Osteocyte (in vitro differentiated cells): ENCODE measurements around the gene BEAN1. TPM values are rescaled to one million over a fixed set of nuclear protein-coding genes. Genes with fewer than 3 reads are reported as not detected.

Experiments
- DNase-seq: peaks from one replicate; pipeline ENCODE4 v3.0.0; 2021; ENCODE audit warnings: mixed read lengths; ENCODE audit not compliant: unreplicated experiment; ENCODE audit errors: extremely low spot score
- H3K27ac Mint-ChIP-seq: one replicate; pipeline ENCODE4 v1.8.0; 2021; ENCODE audit warnings: mild to moderate bottlenecking, mixed read lengths; ENCODE audit not compliant: unreplicated experiment
- H3K27me3 Mint-ChIP-seq: one replicate; pipeline ENCODE4 v1.8.0; 2021; ENCODE audit warnings: mixed read lengths; ENCODE audit not compliant: unreplicated experiment
- H3K36me3 Mint-ChIP-seq: one replicate; pipeline ENCODE4 v1.8.0; 2021; ENCODE audit warnings: mixed read lengths; ENCODE audit not compliant: unreplicated experiment
- H3K4me1 Mint-ChIP-seq: one replicate; pipeline ENCODE4 v1.8.0; 2021; ENCODE audit warnings: mixed read lengths; ENCODE audit not compliant: unreplicated experiment
- H3K4me3 Mint-ChIP-seq: one replicate; pipeline ENCODE4 v1.8.0; 2021; ENCODE audit warnings: mild to moderate bottlenecking, moderate library complexity, mixed read lengths; ENCODE audit not compliant: unreplicated experiment
- H3K9me3 Mint-ChIP-seq: one replicate; pipeline ENCODE4 v1.8.0; 2021; ENCODE audit warnings: mixed read lengths; ENCODE audit not compliant: unreplicated experiment
- CTCF ChIP-seq: fragments of 200-600 bp; sonication (generic); IDR thresholded peaks from 2 replicates; pipeline ENCODE4 v1.5.0; 2021; ENCODE audit warnings: antibody characterized with exemption, mild to moderate bottlenecking, moderate library complexity
- total RNA-seq: library from RNA; stranded (reverse); gene quantifications from 2 replicates; pipeline ENCODE4 v1.2.1, GENCODE V29; 2021

The BEAN1 gene
- total RNA-seq, 1 donor from 2014 or later: 0.97 TPM

GRCh38 chr16:66516509-66516807 lies 89.4 kb downstream of the BEAN1 start:
- Mint-ChIP-seq H3K9me3 (no peaks in the 10 kb centered on the region), H3K36me3 (peaks cover 12% of the 10 kb centered on the region), H3K27me3 (no peaks in the 10 kb centered on the region), H3K4me3 (no peak overlapping the region), H3K27ac (peak overlapping the region; percentile 96), H3K4me1 (peaks cover 69% of the 10 kb centered on the region)
- no peak for TF ChIP-seq CTCF
- no peak for DNase-seq

- H3K4me1 Mint-ChIP-seq: peaks cover 69% of the 10 kb centered on the region
- no peaks in the 10 kb centered on the region for H3K27me3 Mint-ChIP-seq
- H3K36me3 Mint-ChIP-seq: peaks cover 12% of the 10 kb centered on the region
- peak overlapping the region; percentile 35 for H3K4me3 Mint-ChIP-seq
- H3K9me3 Mint-ChIP-seq: no peaks in the 10 kb centered on the region
- peak overlapping the region; percentile 96 for H3K27ac Mint-ChIP-seq
- TF ChIP-seq CTCF: no peak
- DNase-seq: peak; percentile 91
Measured at GRCh38 chr16:66516808-66517585, 89.9 kb downstream of the BEAN1 start.

- Mint-ChIP-seq H3K27ac (peak overlapping the region; percentile 96), H3K27me3 (no peaks in the 10 kb centered on the region), H3K36me3 (peaks cover 12% of the 10 kb centered on the region), H3K4me1 (peaks cover 69% of the 10 kb centered on the region), H3K4me3 (no peak overlapping the region), H3K9me3 (no peaks in the 10 kb centered on the region)
- DNase-seq: no peak
- TF ChIP-seq CTCF: no peak
Measured at GRCh38 chr16:66517586-66518263, 90.6 kb downstream of the BEAN1 start.

- no peak for DNase-seq
- Mint-ChIP-seq H3K9me3 (no peaks in the 10 kb centered on the region), H3K4me3 (no peak overlapping the region), H3K36me3 (peaks cover 6% of the 10 kb centered on the region), H3K27ac (no peak overlapping the region), H3K4me1 (peaks cover 69% of the 10 kb centered on the region), H3K27me3 (no peaks in the 10 kb centered on the region)
- TF ChIP-seq CTCF: no peak
Measured at GRCh38 chr16:66519482-66520373, 92.6 kb downstream of the BEAN1 start.
